ENCODE data around the gene RBMX.
"Not testable (repeated sequence)": the region's sequence is repeated elsewhere in the genome, so short reads cannot be mapped to it uniquely, and the experiment has no call there.

RBMX gene

GRCh38 chrX:136874114-136874513 is 6.4 kb downstream of the RBMX start:
- DNase-seq, result not testable (repeated sequence)

- not testable (repeated sequence) for DNase-seq
These were observed 7.3 kb downstream of the RBMX start for GRCh38 chrX:136873210-136873609.

- DNase-seq, result no peak
These were observed 8.3 kb downstream of the RBMX start for GRCh38 chrX:136872091-136872700.

- DNase-seq, result no peak
These were observed 10.5 kb downstream of the RBMX start for GRCh38 chrX:136870064-136870463.

- DNase-seq, result no peak
These were observed 12.1 kb downstream of the RBMX start for GRCh38 chrX:136868283-136869055.

DNA sequence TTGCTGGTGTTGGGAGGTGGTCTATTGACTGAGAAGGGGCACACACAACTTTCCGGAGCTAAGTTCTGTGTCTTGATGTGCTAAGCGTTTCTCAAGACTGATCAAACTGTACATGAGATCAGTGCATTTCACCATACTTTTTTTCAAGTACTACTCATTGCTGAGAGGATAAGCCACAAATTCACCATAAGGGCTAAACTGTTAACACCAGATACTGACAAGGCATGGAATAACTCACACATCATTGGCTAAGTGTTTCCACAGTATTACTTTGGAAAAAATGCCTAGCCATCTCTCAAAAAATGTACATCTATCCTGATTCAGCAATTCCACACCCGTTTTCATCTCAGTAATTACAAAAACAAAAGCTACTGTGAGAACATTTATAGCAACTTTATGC is 13.0 kb downstream of the RBMX start:
- DNase-seq, result no peak

DNA sequence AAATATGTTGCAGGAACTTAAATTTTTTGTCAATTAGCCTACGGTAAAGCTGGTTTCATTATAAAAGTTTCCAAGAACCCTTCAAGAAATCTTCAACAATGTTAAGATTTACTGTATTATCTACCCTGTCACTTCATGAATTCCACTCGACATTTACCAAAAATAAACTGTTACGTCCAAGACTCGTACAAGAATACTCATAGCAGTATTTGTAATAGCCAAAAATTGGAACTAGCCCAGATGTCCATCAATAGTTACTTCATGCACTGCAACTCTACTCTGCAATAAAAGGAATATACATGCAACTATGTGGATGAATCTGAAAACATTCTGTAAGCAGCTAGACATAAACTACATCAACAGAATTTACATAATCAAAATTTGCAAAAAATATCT is 13.4 kb downstream of the RBMX start:
- DNase-seq, result no peak

DNA sequence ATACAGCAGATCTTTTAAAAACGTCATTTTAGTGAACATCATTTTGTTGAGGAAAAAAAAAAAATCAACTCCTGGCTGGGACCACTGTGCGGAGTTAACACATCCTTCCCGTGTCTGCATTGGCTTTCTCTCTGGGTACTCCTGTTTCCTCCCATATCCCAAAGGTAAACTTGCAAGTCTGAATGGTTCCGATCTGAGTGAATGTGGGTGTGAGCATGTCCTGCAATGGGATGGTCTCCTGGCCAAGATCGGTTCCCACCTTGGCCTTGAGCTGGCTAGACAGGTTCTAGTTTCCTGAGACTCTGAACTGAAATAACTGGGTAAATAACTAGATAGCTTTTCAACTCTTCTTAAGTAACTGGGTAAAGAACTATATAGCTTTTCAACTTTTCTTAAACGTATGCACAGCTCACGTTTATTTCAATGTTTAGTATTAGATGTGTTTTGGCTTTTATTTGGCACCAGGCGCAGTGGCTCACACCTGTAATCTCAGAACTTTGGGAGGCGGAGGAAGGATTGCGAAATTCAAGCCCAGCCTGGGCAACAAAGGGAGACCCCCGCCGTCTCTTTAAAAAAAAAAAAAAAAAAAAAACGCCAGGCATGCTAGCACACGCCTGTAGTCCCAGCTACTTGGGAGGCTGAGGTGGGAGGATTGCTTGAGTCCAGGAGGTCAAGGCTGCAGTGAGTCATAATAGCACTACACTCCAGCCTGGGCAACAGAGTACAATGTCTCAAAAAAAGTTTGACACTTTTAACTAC is 14.0 kb downstream of the RBMX start:
- no peak for DNase-seq

DNA sequence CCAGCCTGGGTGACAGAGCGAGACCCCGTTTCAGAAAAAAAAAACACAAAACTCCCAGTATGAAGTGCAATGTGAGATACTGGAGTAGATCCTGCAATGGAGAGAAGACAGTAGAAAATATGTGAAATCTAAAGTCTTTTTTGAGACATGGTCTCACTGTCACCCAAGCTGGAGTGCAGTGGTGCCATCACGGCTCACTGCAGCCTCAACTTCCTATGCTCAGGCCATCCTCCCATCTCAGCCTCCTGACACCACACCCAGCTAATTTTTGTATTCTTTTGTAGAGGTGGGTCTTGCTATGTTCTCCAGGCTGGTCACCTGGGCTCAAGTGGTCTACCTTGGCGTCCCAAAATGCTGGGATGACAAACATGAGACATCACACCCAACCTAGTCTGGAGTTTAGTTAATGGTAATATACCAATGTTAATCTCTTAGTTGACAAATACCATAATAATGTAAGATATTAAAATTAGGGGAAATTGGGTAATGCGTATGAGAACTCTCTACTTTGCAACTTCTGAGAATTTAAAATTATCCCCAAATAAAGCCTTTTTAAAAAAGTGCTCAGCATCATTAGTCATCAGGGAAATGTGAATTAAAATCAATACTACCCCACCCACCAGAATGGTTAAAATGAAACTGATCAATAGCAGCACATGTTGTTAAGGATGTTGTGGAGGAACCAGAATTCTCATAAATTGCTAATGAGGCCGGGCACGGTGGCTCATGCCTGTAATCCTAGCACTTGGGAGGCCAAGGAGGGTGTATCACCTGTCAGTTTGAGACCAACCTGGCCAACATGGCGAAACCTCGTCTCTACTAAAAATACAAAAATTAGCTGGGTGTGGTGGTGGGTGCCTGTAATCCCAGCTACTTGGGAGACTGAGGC is 15.0 kb downstream of the RBMX start:
- DNase-seq, result no peak

DNA sequence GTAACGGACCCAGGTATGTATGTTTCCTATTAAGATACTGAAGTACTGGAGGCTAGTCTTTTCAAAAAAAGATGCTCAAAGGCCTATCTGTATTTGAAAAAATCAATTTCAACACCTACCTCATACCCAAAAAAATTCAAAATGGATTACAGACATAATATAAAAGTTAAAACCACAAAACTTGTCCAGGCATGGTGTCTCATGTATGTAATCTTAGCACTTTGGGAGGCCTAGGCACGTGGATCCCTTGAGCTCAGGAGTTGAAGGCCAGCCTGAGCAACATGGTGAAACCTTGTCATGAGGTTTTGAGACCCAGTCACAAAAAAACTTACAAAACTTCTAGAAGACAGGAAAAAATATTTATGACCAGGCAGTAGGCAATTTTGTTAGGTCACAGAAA is 16.7 kb downstream of the RBMX start:
- no peak for DNase-seq

DNA sequence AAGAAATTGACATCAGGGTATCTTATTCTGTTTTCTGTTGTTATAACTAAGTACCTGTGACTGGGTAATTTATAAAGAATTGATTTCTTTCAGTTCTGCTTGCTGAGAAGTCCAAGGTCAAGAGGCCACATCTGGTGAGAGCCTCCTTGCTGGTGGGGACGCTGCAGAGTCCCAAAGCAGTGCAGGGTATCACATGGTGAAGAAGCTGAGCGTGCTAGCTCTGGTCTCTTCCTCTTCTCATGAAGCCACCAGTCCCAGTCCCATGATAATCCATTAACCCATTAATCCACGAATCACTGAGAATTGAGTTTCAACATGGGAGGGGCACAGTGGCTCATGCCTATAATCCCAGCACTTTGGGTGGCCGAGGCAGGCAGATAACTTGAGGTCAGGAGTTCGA is 18.0 kb downstream of the RBMX start:
- DNase-seq, result no peak

DNA sequence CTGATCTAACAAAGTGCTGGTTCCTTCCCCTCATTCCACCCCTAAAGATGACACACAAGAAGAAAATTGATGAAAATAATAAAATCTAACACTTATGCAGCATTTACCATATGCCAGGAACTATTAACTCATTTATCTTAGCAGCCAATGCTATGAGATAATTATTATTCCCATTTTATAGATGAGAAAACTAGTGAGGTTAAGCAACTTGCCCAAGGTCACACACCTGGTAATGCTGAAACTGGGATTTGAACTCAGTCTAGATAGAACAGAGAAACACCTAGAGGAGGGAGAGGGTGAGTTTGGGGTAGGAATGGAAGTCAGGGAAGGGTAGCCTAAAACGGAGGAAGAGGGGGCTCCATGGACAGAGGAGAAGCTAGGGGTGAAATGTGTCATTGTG is 18.6 kb downstream of the RBMX start:
- DNase-seq, result no peak

DNA sequence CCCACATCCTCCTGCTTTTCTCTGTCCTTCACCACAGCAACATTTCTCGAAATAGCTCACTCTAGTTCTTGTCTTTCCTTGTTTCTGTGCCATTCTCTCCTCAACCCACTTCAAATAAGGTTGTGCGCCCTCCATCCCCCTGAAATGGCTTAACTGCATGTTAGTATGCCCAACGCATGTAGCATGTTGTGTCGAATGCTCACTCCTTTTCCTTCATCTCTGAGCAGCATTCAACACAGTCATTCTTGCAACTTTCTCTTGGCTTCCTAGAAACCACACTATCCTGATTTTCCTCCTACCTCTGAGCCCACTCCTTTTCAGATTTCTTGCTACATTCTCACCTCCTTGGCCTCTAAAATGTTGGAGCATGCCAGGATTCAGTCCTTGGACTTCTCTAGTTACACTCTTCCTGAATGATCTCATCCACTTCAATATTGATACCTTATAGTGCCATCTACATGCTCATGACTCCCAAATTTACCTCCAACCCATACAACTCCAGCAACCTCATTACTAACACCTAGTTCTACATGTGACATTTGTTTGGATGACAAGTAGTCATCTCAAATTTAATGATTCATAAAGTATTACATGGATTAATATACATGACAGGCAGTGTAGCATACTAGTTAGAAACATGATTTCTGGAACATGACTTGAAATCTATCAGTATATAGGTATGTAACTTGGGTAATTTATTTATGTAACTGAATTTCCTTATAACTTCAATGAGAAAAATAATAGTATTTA is 22.3 kb downstream of the RBMX start:
- DNase-seq, result no peak

GRCh38 chrX:136856551-136856950 is 24.0 kb downstream of the RBMX start:
- DNase-seq, result no peak

DNA sequence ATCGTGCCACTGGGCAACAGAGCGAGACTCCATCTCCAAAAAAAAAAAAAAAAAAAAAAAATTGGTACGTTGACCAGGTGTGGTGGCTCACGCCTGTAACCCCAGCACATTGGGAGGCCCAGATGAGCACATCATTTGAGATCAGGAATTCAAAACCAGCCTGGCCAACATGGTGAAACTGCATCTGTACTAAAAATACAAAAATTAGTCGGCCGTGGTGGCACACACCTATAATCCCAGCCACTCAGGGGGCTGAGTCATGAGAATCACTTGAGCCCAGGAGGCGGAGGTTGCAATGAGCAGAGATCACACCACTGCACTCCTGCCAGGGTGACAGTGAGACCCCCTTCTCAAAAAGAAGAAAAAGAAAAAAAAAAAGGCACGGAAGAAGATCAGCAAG is 24.5 kb downstream of the RBMX start:
- DNase-seq, result no peak

- no peak for DNase-seq
These were observed 29.0 kb downstream of the RBMX start for GRCh38 chrX:136851526-136851925.

DNA sequence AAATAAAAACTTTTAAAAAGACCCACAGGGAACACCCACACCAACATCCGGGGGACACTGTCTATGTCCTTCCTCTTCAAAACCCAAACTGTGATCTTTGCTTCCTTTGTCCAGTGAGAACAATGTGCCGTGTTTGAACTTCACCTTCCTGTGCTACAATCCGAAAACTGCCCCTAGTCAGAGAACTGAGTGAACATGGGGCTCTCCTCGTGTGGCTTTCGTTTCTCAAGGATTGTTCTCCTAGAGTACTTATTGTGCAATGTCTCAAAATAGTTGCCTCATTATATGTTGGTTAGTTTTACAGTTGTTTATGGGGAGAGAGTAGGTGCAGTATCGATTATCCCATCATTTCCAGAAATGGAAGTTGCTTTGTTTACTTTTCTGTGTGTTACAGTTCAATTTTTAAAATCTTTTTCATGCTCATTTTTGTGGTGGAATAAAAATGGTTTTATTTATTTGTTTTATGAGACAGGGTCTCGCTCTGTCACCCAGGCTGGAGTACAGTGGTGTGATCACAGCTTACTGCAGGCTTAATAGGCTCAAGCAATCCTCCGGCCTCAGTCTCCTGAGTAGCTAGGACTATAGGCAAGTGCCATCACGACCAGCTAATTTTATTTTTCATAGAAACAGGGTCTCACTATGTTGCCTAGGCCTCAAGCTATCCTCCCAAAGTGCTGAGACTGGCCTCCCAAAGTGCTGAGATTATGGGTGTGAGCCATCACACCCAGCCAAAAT is 29.9 kb downstream of the RBMX start:
- DNase-seq, result no peak

- no peak for DNase-seq
These were observed 31.1 kb downstream of the RBMX start for GRCh38 chrX:136849395-136849794.

DNA sequence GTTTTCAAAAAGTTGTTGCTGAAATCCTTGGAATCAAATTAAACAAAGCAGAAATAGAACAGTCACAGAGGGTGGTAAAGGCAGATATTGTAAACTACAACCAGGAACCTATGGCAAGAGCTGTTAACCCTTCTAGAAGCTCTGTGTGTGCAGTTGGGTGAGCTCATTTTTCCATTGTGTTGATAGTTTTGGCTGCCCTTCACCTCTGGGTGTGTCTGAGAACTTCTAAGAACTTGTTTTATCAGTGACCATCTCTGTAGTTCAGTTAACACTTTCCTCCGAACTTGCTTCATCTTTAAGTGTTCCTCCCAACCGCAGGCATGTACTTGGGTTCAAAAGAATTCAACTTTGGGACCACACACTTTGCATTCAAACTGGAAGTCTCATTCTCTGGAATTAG is 32.7 kb downstream of the RBMX start:
- no peak for DNase-seq

- DNase-seq, result no peak
These were observed 41.3 kb downstream of the RBMX start for GRCh38 chrX:136839196-136839595.

DNA sequence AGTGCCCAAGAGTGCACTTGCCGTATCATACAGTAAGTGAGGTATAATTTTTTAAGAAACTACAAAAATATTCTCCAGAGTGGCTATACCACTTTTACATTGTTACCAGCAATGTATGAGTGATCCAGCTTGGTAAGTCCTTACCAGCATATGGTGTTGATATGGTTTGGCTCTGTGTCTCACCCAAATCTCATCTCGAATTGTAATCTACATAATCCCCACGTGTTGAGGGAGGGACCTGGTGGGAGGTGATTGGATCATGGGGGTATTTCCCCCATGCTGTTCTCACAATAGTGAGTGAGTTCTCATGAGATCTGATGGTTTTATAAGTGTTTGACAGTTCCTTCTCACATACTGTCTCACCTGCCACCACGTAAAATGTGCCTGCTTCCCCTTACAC is 44.8 kb downstream of the RBMX start:
- no peak for DNase-seq

GRCh38 chrX:136829413-136829812 is 51.1 kb downstream of the RBMX start:
- no peak for DNase-seq
